ENCODE measurements around the gene EDDM13.
A peak's percentile ranks its signal among the peaks of the same experiment; 100 is the strongest.
"Not testable (repeated sequence)": the region's sequence is repeated elsewhere in the genome, so short reads cannot be mapped to it uniquely, and the experiment has no call there.

Gene EDDM13, protein sequence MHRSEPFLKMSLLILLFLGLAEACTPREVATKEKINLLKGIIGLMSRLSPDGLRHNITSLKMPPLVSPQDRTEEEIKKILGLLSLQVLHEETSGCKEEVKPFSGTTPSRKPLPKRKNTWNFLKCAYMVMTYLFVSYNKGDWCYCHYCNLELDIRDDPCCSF

DNA sequence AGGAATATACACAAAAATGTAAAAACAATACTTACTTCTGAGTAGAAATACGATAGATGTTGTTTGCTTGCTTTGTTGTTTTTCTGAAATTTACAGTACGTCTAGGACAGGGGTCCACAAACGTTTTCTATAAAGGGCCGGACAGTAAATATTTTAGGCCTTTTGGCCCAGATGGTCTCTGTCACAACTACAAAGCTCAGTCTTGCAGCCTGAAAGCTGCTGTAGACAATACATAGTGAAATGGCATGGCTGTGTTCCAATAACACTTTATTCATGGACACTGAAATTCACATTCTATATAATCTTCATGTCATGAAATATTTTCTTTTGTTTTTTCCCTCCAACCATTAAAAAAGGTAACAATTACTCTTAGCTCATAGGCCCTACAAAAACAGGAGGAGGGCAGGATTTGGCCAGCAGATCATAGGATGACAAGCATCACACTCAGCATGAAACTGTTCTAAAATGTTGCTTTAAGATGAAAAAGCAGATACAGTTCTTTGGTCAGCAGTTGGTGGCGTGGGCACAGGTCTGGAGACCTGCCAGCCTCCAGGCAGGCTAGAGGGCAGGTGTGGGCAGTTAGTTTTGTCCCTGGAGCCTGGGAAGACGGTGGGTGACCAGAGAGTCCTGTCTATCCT is at the start of gene EDDM13:
Gene EDDM13, plus strand, starts transcription at position 588 of the 638 bp plus-strand sequence. CDS start 87 bp downstream, outside the sequence.
- DNase-seq: no peak

- no peak for DNase-seq
These were observed 49.6 kb upstream of the EDDM13 start for GRCh38 chr19:56222901-56223300.

GRCh38 chr19:56223481-56223880 is 49.1 kb upstream of the EDDM13 start:
- DNase-seq: no peak

GRCh38 chr19:56245121-56245740 is 27.3 kb upstream of the EDDM13 start:
- DNase-seq: no peak

- DNase-seq: not testable (repeated sequence)
These were observed 26.8 kb upstream of the EDDM13 start for GRCh38 chr19:56245764-56246163.

- not testable (repeated sequence) for DNase-seq
These were observed 23.7 kb upstream of the EDDM13 start for GRCh38 chr19:56248736-56249338.

DNA sequence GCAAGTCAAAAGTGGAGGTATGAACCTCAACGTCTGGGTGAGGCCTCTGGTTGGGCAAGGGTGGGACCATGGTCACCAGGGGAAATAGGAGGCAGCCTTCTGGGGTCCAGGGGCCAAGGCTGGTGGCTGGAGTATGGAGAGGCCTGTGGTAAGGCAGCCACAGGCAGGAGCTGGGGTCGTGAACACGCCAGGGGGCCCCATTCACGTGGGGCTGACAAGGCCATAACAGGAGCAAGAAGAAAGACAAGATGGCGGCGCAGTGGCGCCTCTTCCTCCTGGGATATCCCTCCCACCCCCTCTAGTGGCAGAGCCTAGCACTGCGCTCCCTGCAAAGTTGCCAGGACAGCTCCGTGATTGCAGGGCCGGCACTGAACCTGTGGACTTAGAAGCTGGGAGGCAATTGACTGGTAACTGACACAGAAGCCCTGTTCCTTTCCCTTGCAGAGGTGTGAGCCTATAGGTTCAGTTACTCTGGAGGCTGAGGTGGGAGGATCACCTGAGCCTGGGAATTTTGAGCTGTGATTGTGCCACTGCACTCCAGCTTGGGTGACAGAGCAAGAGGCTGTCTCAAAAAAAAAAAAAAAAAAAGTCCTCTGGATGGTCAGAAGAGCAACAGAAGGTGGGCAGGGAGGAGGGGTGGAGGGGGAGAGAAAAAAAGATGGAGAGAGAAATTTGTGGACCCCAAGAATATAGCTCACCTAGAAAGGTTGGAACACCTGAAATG is 19.7 kb upstream of the EDDM13 start:
- DNase-seq: peak; percentile 90

DNA sequence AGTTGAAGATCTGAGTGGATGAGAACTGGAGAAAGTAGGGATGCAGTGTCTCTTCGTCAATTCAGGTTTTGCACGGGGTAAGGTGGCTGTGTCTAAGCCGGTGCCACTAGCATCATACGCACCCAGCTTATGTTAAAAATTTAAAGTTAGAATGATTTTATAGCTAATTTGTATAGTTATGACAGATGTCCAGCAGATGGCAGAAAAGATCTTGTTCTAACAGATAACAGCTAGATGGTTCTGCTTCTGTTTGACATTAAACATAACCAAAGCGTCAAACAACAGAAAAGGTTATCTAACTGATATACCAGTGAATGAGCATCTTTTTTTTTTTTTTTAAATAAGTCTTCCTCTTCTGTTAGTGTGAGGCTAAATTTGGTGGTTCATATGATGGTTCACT is 18.8 kb upstream of the EDDM13 start:
- no peak for DNase-seq

- no peak for DNase-seq
These were observed 14.3 kb upstream of the EDDM13 start for GRCh38 chr19:56258272-56258671.

DNA sequence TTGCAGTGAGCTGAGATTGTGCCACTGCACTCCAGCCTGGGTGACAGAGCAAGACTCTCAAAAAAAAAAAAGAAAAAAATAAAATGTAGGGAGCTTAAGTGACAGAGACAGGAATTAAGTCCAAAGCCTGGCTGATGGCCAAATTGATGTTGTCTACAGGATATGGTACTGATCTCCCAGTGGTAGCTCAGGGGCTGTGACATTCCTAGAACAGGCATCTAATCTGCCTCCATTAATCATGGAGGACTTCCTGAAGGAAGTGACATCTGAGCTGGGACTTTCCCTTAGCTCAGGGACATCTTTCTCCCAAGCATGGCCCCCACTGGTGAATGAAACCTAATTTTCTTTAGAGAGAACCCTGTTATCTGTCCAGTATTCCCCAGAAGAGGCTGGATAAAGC is 11.4 kb upstream of the EDDM13 start:
- no peak for DNase-seq

- not testable (repeated sequence) for DNase-seq
These were observed 10.6 kb upstream of the EDDM13 start for GRCh38 chr19:56261932-56262331.

DNA sequence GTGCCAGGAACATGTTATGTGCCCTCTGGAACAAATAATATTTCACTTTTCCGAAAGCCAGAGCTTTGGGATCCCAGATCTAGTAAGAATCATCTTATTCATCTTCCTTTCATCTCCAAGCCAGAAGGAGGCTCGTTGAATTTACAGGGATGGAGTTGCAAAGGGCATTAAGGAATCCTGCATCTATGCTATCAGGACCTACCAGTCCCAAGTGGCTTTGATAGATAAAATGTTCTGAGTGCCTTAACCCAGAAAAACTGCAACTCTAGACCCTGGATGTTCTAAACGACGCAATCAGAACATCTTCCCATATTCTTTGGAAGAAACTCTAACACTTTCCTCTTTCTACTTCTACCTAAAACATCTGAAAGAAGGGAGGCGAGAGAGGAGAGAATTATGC is 9.2 kb upstream of the EDDM13 start:
- DNase-seq: no peak

- DNase-seq: no peak
These were observed 6.5 kb upstream of the EDDM13 start for GRCh38 chr19:56266051-56266450.

- no peak for DNase-seq
These were observed 3.2 kb upstream of the EDDM13 start for GRCh38 chr19:56269348-56269747.

- DNase-seq: no peak
These were observed 1.9 kb upstream of the EDDM13 start for GRCh38 chr19:56270676-56271075.

GRCh38 chr19:56271151-56271550 is 1.4 kb upstream of the EDDM13 start:
- DNase-seq: no peak

DNA sequence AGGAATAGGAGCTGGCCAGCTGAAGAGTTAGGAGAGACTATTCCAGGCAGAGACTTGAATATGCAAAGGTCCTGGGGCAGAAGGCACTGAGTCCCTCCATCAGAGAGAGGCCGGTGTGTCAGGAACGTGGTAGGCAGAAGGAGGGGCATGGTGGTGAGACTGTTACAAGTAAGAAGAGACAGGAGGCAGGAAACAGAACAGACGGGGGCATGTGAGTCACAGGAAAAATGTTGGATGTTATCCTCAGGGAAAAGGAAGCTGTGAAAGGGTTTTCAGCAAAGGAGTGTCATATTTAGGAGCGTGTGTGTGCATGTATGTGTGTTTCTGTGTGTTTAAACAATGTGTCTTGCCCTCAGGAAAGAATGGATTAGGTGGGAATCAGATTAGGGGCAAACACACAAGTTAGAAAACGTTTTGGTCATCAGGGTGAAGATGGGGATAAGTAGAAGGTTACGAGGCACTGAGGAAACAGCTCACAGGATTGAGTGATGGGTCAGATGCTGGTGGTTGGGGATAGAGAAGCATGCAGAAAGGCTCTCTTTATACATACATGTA is 1.1 kb downstream of the EDDM13 start:
- DNase-seq: no peak

- no peak for DNase-seq
These were observed 10.3 kb downstream of the EDDM13 start for GRCh38 chr19:56282809-56283208.

GRCh38 chr19:56284746-56285145 is 12.2 kb downstream of the EDDM13 start:
- DNase-seq: no peak

DNA sequence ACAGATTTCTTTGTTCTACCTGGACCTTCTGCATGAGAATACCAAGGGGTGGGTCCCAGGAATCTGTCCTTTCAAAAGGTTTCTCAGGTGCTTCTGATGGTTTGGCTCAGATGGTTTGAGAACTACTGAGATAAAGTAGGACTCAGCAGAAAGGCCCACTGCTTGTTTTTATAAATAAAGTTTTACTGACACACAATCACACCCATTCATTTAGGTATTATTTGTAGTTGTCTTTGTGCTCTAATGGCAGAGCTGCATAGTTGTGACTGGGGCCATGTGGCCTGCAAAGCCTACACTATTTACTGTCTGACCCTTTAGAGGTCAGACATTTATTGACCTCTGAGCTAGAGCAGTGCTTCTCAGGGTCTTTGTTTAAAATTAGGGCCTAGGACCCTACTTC is 17.6 kb downstream of the EDDM13 start:
- DNase-seq: no peak

DNA sequence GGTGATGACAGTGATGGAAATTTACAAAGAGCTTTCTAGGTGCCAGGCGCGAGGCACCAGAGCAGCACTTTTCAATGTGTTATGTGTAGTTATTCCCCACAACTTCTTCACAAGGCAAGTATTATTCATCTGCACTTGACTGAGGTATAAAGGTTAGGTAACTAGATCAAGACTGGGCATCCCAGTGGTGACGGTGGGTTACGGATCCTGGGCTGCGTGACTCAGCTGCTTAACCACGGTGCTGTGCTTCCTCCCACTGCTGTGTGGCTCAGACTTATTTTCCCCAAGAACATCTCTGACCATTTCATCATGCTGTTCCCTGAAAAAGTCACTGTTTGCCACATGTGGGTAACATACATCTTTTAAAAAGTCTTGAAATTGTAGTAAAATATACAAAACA is 19.3 kb downstream of the EDDM13 start:
- no peak for DNase-seq

DNA sequence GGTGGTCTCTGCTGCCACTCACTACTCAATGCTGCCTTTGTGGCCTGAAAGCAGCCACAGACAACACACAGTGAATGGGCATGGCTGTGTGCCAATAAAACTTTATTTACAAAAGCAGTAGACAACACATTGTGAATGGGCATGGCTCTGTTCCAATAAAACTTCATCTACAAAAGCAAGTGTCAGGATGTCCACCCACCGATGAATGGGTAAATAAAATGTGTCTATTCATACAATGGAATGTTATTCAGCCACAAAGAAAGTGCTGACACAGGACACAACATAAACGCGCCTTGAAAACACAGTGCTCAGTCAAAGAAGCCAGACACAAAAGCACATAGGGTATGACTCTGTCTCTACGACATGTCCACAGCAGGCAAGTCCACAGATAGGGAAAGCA is 22.0 kb downstream of the EDDM13 start:
- no peak for DNase-seq

Data from activated CD8-positive, alpha-beta memory T cell treated with anti-CD3 and anti-CD28 coated beads, Interleukin-2, amount 50 U/mL, for 48 hours (primary cell).